ENCODE results near the gene NOTCH3. TPM values are rescaled to one million over a fixed set of nuclear protein-coding genes. Genes with fewer than 3 reads are reported as not detected.

The NOTCH3 gene
- total RNA-seq, 1 donor from 2014 or later = 60.3 TPM

GRCh38 chr19:15169541-15170285 is 31.1 kb downstream of the NOTCH3 start:
- DNase-seq (ENCODE audit: low spot score) = no peak

DNA sequence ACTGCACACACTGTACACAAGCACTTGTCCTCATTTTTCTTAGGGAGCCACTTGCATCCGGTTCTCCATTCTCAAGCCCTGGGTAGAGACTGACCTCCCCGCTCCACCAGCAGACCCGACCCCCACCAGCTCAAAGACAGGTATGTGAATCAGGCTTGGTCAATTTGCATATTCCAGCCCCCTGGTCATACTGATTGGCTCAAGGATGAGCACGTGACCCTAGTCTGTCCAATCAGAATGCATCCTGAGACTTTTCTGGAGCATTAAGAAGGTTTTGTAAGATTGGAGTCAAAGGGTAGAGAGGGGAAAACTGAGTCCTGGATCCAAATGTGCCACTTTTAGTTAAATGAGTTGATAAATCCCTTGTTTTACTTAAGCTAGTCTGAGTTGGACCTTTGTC is 34.1 kb downstream of the NOTCH3 start:
- DNase-seq (ENCODE audit: low spot score) = no peak

DNA sequence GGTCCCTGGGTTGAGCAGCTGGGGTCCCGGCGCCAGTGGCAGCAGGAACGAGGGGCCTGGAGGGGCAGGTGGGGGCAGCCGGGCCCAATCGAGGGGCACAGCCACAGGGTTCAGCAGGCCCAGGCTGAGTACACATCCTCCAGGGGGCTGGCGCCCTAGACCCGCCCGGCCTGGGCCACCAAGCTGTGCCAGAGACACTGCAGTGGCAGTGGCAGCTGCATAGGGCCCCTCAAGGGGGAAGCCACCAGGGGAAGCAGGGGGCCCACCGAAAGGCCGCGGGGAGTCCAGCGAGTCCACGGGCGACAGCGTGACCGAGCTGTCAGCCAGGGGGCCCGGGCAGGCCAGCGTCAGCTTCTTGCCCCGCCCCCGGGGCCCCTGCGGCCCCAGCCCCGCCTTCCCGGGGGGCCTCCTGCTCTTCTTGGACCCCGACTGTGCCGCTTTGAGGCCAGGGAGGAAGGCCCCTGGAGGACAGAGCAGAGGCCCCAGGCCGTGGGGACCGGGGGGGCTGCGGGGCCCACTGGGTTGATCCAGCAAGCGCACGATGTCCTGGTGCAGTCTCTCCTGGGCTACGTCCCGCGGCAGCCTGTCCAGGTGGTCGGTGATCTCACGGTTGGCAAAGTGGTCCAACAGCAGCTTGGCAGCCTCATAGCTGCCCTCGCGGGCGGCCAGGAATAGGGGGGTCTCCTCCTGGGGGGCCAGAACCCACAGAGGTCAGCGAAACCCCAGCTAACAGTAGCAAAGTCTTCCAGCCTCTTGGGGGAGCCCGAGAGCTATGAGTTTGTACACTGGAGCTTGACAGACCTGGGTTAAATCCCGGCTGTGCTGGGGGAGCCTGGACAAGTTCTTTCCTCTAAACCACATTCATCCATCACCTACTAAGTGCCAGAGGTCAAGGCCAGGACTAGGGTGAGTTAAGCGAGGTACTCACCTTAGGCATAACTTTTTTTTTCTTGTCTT is 39.5 kb downstream of the NOTCH3 start:
- no peak for DNase-seq (ENCODE audit: low spot score)

DNA sequence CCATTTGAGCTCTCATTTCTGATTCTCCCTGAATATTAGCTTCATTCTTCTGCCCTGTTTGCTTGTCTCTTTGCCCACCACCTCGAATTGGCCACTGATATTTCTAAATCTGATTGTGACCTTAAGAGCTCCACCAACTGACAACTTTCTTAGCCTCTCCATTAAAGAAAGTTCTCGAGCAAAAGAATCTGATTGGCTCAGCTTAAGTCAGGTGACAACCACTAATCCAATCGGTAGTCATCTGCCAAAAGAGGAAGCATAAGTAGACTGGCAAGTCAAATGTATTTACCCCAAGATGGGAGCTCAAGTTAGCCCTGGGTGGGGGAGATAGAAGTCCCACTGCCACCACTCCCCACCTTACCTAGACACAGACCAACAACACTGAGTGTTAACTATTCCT is 41.5 kb downstream of the NOTCH3 start:
- no peak for DNase-seq (ENCODE audit: low spot score)

DNA sequence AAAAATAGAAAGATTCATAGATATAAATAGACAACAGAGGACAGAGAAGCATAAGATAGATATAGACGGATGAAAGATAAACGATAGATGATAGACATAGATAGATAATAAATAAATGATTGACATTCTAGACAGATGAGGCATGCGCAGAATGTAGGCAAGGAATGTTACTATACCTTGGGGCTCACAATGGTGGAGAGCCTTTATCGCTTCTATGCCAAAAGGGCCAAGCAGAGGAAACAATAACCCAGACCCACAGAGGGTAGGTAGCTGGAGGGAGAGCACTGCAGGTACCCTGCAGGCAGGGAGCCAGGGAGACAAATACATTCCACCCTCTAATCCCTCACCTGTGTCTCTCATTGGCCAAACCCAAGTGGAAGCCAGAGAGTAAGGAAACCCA is 44.4 kb downstream of the NOTCH3 start:
- DNase-seq (ENCODE audit: low spot score) = no peak

- no peak for DNase-seq (ENCODE audit: low spot score)
Observed at GRCh38 chr19:15155296-15155695, 45.5 kb downstream of the NOTCH3 start.

- no peak for DNase-seq (ENCODE audit: low spot score)
Observed at GRCh38 chr19:15154002-15154612, 46.7 kb downstream of the NOTCH3 start.

DNA sequence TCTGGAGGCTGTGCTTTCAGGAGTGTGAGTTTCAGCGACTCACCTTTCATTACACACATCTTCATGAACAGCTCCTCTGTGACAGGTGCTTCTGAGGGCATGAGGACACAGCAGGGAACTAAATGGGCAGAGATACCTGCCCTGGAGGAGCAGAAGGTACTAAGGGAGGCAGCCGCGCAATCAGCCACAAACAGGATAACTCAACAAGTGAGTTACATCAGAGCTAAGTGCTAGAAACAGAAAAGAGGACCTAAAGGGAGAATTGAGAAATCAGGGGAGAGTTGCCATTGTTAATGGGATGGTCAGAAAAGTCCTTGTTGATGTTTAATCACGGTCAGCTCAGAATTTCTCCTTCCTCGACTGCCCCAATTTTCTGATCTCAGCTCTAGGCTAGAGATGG is 51.1 kb downstream of the NOTCH3 start:
- DNase-seq (ENCODE audit: low spot score) = no peak

DNA sequence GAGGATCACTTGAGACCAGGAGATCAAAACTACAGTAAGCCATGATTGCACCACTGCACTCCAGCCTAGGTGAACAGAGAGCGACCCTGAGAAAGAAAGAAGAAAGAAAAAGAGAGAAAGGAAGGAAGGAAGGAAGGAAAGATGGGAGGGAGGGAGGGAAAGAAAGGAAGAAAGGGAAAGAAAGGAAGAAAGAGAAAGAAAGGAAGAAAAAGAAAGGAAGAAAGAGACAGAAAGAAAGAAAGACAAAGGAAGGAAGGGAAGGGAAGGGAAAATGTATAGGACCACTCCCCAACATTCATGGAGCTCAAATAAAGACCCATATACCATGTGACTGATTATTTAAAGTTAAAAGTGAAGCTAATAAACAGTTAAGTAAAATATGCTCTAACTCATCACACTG is 53.7 kb downstream of the NOTCH3 start:
- no peak for DNase-seq (ENCODE audit: low spot score)

GRCh38 chr19:15144046-15144646 is 56.6 kb downstream of the NOTCH3 start:
- no peak for DNase-seq (ENCODE audit: low spot score)

GRCh38 chr19:15142313-15142712 is 58.5 kb downstream of the NOTCH3 start:
- DNase-seq (ENCODE audit: low spot score) = no peak

GRCh38 chr19:15141143-15141542 is 59.7 kb downstream of the NOTCH3 start:
- DNase-seq (ENCODE audit: low spot score) = no peak

DNA sequence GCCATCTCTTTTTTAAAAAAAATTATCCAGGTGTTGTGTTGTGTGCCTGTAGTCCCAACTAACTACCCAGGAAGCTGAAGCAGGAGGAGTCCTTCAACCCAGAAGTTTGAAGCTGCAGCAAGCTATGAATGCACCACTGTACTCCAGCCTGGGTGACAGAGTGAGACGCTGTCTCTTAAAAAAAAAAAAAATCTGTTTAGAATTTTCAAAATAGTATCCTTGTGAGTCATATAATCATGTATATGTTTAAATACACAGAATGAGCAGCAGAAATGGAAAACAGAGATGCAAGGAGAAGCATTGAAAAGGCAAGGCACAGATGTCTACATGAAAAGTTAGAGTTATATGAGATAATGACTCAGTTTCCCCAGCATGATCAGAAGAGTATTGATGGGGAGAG is 62.4 kb downstream of the NOTCH3 start:
- DNase-seq (ENCODE audit: low spot score) = no peak

DNA sequence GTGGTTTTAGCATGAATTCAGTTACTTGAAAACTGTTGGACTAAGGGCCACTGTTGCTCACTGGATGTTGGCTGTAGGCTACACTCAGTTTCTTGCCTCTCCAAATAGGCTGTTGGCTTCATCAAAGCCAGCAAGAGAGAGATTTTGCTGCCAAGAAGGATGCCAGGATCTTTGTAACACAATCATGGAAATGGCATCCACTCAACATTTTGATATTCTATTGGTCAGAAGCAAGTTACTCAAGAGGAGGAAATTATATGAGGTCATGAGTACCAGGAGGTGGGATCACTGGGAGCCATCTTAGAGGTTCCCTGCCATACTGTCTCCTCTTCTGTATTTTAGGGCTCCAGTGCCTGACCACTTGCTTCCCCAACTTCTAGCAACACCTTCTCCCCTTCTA is 63.0 kb downstream of the NOTCH3 start:
- DNase-seq (ENCODE audit: low spot score) = no peak

- no peak for DNase-seq (ENCODE audit: low spot score)
Observed at GRCh38 chr19:15136234-15136954, 64.4 kb downstream of the NOTCH3 start.

- peak; percentile 22 for DNase-seq (ENCODE audit: low spot score)
Observed at GRCh38 chr19:15129856-15130585, 70.8 kb downstream of the NOTCH3 start.

DNA sequence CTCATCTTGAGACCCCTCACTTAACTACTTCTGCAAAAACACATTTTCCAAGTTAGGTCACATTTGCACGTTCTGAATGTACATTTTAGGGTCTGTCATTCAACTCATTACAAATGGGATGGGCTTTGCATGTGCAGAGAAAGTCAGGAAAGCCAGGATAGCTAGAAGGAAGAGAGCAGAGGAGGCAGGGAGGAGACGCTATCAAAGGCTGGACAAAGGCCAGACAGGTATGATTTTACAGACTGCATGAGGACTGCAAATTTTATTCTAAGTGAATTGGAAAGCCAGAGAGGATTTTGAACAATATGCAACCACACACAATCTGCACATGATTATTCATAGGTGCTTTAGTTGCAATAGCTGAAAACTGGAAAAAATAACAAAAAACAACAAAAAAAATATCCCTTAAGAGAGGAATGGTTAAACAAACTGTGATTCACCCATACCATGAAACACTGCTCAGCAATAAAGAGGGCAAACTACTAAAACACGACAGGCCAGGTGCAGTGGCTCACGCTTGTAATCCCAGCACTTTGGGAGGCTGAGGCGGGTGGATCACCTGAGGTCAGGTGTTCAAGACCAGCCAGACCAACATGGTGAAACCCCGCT is 72.5 kb downstream of the NOTCH3 start:
- DNase-seq (ENCODE audit: low spot score) = no peak

DNA sequence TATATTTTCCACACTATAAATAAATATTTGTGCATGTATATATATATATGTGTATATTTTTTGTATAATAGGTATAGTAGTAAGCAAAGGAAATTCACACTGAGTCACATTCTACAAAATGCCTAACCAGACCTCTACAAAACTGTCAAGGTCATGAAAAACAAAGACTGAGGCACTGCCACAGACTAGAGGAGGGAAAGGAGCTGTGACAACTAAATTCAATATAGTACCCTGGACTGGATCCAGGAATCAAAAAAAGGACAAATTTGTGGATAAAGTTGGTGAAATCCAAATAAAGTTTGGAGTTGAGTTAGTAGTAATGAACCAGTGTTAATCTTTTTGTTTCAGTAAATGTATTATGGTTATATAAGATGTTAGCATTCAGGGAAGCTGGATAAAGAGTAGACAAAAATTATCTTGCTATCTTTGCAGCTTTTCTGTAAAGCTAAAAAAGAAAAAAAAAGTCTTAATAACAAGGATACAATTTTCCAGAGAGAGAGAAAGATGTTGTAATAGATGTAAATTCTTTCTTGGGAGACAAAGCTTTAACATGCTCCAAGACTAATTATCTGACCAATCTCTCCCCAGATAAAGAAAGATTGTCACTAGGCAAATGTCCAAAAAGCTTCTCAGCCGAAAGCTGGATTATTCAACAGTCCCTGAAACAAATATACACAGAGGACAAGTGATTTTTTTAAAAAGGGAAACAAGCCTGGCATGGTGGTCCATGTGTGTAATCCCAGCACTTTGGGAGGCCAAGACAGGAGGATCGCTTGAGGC is 74.5 kb downstream of the NOTCH3 start:
- no peak for DNase-seq (ENCODE audit: low spot score)
